Uterus (tissue), 4 donors: ENCODE data around the gene RARA. TPM values are rescaled to one million over a fixed set of nuclear protein-coding genes. Genes with fewer than 3 reads are reported as not detected.

Source experiments
- DNase-seq, 2 donors: peaks; one replicate each; pipeline ENCODE4 v3.0.0-alpha.2; 2019 to 2020
- H3K27ac ChIP-seq, 2 donors: fragments of 200-600 bp; sonication (generic); 1 replicate in 1 of 2; 2 replicates in 1 of 2; pipeline ENCODE4 v1.5.1; 2016 to 2018
- H3K27me3 ChIP-seq, 2 donors: fragments of 200-600 bp; sonication (generic); one replicate each; pipeline ENCODE4 v1.5.1; 2018 to 2019; ENCODE audit warnings: control low read depth in 1 of 2
- H3K36me3 ChIP-seq, 2 donors: fragments of 200-600 bp; sonication (generic); one replicate each; pipeline ENCODE4 v1.5.1; 2019; ENCODE audit warnings: control low read depth in 1 of 2
- H3K4me1 ChIP-seq, 2 donors: fragments of 200-600 bp; sonication (generic); one replicate each; pipeline ENCODE4 v1.5.1; 2018 to 2019; ENCODE audit warnings: control low read depth in 1 of 2
- H3K4me3 ChIP-seq, 2 donors: fragments of 200-600 bp; sonication (generic); 1 replicate in 1 of 2; 2 replicates in 1 of 2; pipeline ENCODE4 v1.5.1; 2018 to 2019; ENCODE audit warnings: mild to moderate bottlenecking in 1 of 2
- H3K9me3 ChIP-seq, 2 donors: fragments of 200-600 bp; sonication (generic); one replicate each; pipeline ENCODE4 v1.5.1; 2019; ENCODE audit warnings: control low read depth in 1 of 2
- CTCF ChIP-seq, 4 experiments: fragments of 200-600 bp in 2 of 4; fragments of 450-650 bp in 2 of 4; sonication (generic) in 2 of 4; IDR thresholded peaks; one replicate each; pipeline ENCODE4 v1.5.1; 2016 to 2019; ENCODE audit warnings: antibody characterized with exemption in 4 of 4, mild to moderate bottlenecking in 2 of 4, moderate library complexity in 1 of 4
- POLR2A ChIP-seq, 2 donors: fragments of 450-650 bp; IDR thresholded peaks; one replicate each; pipeline ENCODE4 v1.6.1; 2016; ENCODE audit warnings: antibody characterized with exemption in 2 of 2, mild to moderate bottlenecking in 1 of 2, moderate library complexity in 1 of 2
- intact Hi-C: fragments of 100-400 bp; cut with DNase I; formaldehyde crosslinking; loops from one replicate; pipeline ENCODE4 v1.15.1; 2023; ENCODE audit warnings: low total_unique reads
- total RNA-seq, 4 donors: library from RNA; depleted of rRNA in 3 of 4; stranded (reverse); fragments of >200 nt in 3 of 4; gene quantifications; one replicate each; pipeline versions ENCODE4 v1.1.0 to v1.2.4, GENCODE V29; 2014 to 2023
- donor health status: DM: yes; HTN: yes; CAD: no.

RARA gene
- total RNA-seq, 4 donors from 2014 or later = 18.9 to 80.5 (median 46.3) TPM

- TF ChIP-seq POLR2A (IDR thresholded peaks at IDR 0.05) = no peak
- TF ChIP-seq CTCF (IDR thresholded peaks at IDR 0.05) = no peak
- Histone ChIP-seq H3K27me3 (no peaks in the 10 kb centered on the region), H3K4me1 (peaks cover 0 to 4% of the 10 kb centered on the region in 2 donors), H3K36me3 (no peaks in the 10 kb centered on the region), H3K4me3 (no peak overlapping the region), H3K27ac (peak overlapping the region; percentile 44 to 76), H3K9me3 (no peaks in the 10 kb centered on the region)
- DNase-seq = no peak
- intact Hi-C loops = no loop called here
Observed at GRCh38 chr17:40283662-40284061, 25.3 kb upstream of the RARA start.

GRCh38 chr17:40284085-40284713 lies 24.8 kb upstream of the RARA start:
- H3K27me3 ChIP-seq = no peaks in the 10 kb centered on the region
- no peak for TF ChIP-seq CTCF (IDR thresholded peaks at IDR 0.05)
- no peak for TF ChIP-seq POLR2A (IDR thresholded peaks at IDR 0.05)
- H3K27ac ChIP-seq = peak overlapping the region; percentile 44 to 76
- peaks cover 0 to 4% of the 10 kb centered on the region in 2 donors for H3K4me1 ChIP-seq
- intact Hi-C loops = no loop called here
- no peak for DNase-seq
- no peak overlapping the region for H3K4me3 ChIP-seq
- H3K36me3 ChIP-seq = no peaks in the 10 kb centered on the region
- no peaks in the 10 kb centered on the region for H3K9me3 ChIP-seq

GRCh38 chr17:40286473-40286872 lies 22.5 kb upstream of the RARA start:
- Histone ChIP-seq H3K36me3 (no peaks in the 10 kb centered on the region), H3K4me1 (peaks cover 0 to 4% of the 10 kb centered on the region in 2 donors), H3K27me3 (no peaks in the 10 kb centered on the region), H3K9me3 (no peaks in the 10 kb centered on the region), H3K4me3 (no peak overlapping the region), H3K27ac (no peak overlapping the region)
- TF ChIP-seq CTCF (IDR thresholded peaks at IDR 0.05) = no peak
- TF ChIP-seq POLR2A (IDR thresholded peaks at IDR 0.05) = no peak
- intact Hi-C loops = no loop called here
- no peak for DNase-seq

- Histone ChIP-seq H3K27ac (peak overlapping the region; percentile 32 to 50), H3K4me3 (peak overlapping the region in 1 of 2 donors; percentile 24), H3K27me3 (no peaks in the 10 kb centered on the region), H3K9me3 (no peaks in the 10 kb centered on the region), H3K36me3 (no peaks in the 10 kb centered on the region), H3K4me1 (peaks cover 0 to 4% of the 10 kb centered on the region in 2 donors)
- TF ChIP-seq CTCF (IDR thresholded peaks at IDR 0.05) = no peak
- TF ChIP-seq POLR2A (IDR thresholded peaks at IDR 0.05) = no peak
- intact Hi-C loops = no loop called here
- DNase-seq = no peak
Observed at GRCh38 chr17:40287159-40287493, 21.9 kb upstream of the RARA start.

- H3K27me3 ChIP-seq = no peaks in the 10 kb centered on the region
- H3K9me3 ChIP-seq = no peaks in the 10 kb centered on the region
- intact Hi-C loops = no loop called here
- peaks cover 0 to 4% of the 10 kb centered on the region in 2 donors for H3K4me1 ChIP-seq
- peak within 1 kb of the TSS; percentile 24 to 47 for H3K4me3 ChIP-seq
- peak; percentile 98 to 99 for DNase-seq
- peak within 1 kb of the TSS; percentile 32 to 50 for H3K27ac ChIP-seq
- TF ChIP-seq POLR2A (IDR thresholded peaks at IDR 0.05) (peak; percentile 14 to 21), CTCF (IDR thresholded peaks at IDR 0.05) (peak in 1 of 4 experiments; percentile 40)
- no peaks in the 10 kb centered on the region for H3K36me3 ChIP-seq
Observed at GRCh38 chr17:40287494-40288369, 21.2 kb upstream of the RARA start, which contains the start of gene CDC6. Gene CDC6 (plus strand): TSS chr17:40287879. CDS start chr17:40289421, 1,542 bp downstream.
